GM18505 (cell line): ENCODE data around the gene DUSP7.

Experiments used
- ATAC-seq: cut with Tn5 transposase; IDR thresholded peaks from one replicate; pipeline ENCODE4 v1.9.1; 2021; ENCODE audit not compliant: unreplicated experiment
- POLR2A ChIP-seq: IDR thresholded peaks from 4 replicates; pipeline ENCODE4 v1.6.1; 2011; ENCODE audit warnings: borderline replicate concordance; ENCODE audit not compliant: insufficient read depth, insufficient read length; ENCODE audit errors: extremely low read depth

Gene DUSP7

GRCh38 chr3:52018319-52019000 is 37.9 kb downstream of the DUSP7 start:
- TF ChIP-seq POLR2A = no peak
- no peak for ATAC-seq

- no peak for ATAC-seq
- TF ChIP-seq POLR2A = no peak
Observed at GRCh38 chr3:52017586-52017985, 38.8 kb downstream of the DUSP7 start.

DNA sequence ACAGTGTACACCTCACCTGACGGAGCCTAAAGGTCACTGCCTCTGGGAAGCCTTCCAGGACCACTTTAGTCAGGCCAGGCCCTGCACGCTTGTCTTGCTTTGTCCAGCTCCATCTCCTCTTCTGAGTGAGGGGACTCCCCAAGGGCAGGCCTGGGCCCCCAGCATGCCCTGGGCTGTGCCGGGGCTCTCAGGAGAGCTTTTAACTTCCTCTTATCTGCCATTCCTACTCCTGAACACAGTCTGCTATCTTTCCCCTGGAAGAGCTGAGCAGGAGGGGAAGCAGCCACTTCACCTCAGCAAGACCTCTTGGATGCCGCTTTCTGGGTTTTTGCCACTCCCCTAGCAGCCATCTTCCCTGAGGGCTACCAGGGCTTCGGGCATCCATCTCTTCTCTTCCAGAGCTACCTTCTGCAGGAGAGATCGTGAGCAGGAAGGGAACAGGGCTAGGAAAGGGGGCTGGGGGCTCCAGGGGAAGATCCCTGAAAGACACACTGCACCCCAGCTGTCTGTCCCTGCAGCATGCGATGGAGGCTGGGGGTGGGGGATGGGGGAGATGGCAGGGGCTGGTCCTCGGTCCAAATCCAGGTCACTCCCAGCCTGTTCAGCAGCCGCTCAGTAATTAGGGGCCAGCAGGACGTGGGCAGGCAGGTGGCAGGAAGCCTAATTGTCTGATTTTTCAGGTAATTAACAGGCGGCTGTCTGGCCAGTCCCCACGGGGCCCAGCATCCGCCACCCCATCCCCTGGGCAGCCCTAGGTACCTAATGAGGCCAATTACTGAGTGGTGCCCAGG is 40.7 kb downstream of the DUSP7 start:
- ATAC-seq = no peak
- TF ChIP-seq POLR2A = no peak

DNA sequence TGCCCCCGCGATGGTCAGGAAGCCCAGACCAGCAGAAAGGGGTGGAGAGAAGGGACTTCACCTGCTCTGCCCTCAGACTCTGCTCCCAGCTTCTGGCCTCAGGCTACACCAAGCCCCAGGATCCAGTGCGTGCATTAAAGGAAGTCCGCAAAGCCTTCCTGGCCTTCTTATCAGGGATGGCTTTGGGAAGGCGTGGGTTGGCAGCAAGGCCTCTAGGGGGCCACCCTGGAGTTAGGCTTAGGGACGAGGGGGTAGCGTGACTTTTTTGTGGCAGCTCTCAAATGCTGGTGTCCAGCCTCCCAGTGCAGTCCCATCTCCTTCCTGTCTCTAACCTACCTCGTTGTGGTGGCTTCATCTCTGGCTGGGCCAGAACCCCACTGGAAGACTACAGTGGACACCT is 41.8 kb downstream of the DUSP7 start:
- TF ChIP-seq POLR2A = no peak
- no peak for ATAC-seq

- no peak for ATAC-seq
Observed at GRCh38 chr3:52013802-52014598, 42.4 kb downstream of the DUSP7 start.

GRCh38 chr3:52012699-52013098 is 43.7 kb downstream of the DUSP7 start:
- TF ChIP-seq POLR2A = no peak
- no peak for ATAC-seq

More at GRCh38 chr3:52013802-52014598, 42.4 kb downstream of the DUSP7 start:
- no peak for TF ChIP-seq POLR2A

- no peak for TF ChIP-seq POLR2A
- no peak for ATAC-seq
Observed at GRCh38 chr3:52010431-52010830, 45.9 kb downstream of the DUSP7 start.

DNA sequence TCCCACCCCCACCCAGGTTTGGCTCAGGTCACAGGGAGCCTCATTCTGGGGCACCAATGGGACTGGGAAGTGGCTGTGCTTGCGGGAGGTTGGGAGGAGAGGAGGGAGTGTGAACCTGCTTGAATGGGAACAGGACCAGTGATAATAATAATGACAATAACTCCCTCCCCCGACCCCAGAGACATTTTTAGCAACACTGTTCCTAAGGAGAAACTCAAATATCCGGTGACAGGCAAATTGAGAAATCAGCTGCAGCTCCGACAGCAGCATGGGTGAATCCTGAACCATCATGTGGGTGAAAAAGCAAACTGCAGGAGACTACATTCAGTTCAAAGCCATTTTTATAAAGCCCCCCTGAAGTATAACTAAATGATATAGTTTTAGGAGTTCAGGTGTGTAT is 49.1 kb downstream of the DUSP7 start:
- no peak for ATAC-seq
- no peak for TF ChIP-seq POLR2A

GRCh38 chr3:52006820-52007133 is 49.6 kb downstream of the DUSP7 start:
- TF ChIP-seq POLR2A = no peak
- ATAC-seq = no peak

- TF ChIP-seq POLR2A = no peak
- ATAC-seq = no peak
Observed at GRCh38 chr3:52006017-52006819, 50.2 kb downstream of the DUSP7 start.

- TF ChIP-seq POLR2A = no peak
- no peak for ATAC-seq
Observed at GRCh38 chr3:52005571-52005986, 50.8 kb downstream of the DUSP7 start.

- TF ChIP-seq POLR2A = no peak
- ATAC-seq = no peak
Observed at GRCh38 chr3:52004906-52005395, 51.4 kb downstream of the DUSP7 start.
